Putamen (tissue), 1 donor: ENCODE measurements around the gene NUBPL.
"Not testable (repeated sequence)": the region's sequence is repeated elsewhere in the genome, so short reads cannot be mapped to it uniquely, and the experiment has no call there.

ENCODE experiments used
- DNase-seq: peaks from one replicate; pipeline ENCODE4 v3.0.0-alpha.2; 2016; ENCODE audit warnings: low spot score

The NUBPL gene

GRCh38 chr14:31578792-31579501 is 17.7 kb downstream of the NUBPL start:
- DNase-seq, result no peak

GRCh38 chr14:31580234-31580633 is 19.0 kb downstream of the NUBPL start:
- DNase-seq, result no peak

- peak; percentile 39 for DNase-seq
Observed at GRCh38 chr14:31582286-31582691, 21.1 kb downstream of the NUBPL start.

- no peak for DNase-seq
Observed at GRCh38 chr14:31582836-31583452, 21.7 kb downstream of the NUBPL start.

- no peak for DNase-seq
Observed at GRCh38 chr14:31590206-31590605, 29.0 kb downstream of the NUBPL start.

- no peak for DNase-seq
Observed at GRCh38 chr14:31592122-31592521, 30.9 kb downstream of the NUBPL start.

- DNase-seq, result no peak
Observed at GRCh38 chr14:31592631-31593030, 31.4 kb downstream of the NUBPL start.

GRCh38 chr14:31596342-31597095 is 35.3 kb downstream of the NUBPL start:
- DNase-seq, result no peak

- DNase-seq, result no peak
Observed at GRCh38 chr14:31605702-31606101, 44.5 kb downstream of the NUBPL start.

- DNase-seq, result no peak
Observed at GRCh38 chr14:31611778-31612433, 50.7 kb downstream of the NUBPL start.

GRCh38 chr14:31613188-31613587 is 52.0 kb downstream of the NUBPL start:
- no peak for DNase-seq

GRCh38 chr14:31618884-31619283 is 57.7 kb downstream of the NUBPL start:
- not testable (repeated sequence) for DNase-seq

GRCh38 chr14:31619440-31619839 is 58.2 kb downstream of the NUBPL start:
- no peak for DNase-seq

GRCh38 chr14:31620898-31621297 is 59.7 kb downstream of the NUBPL start:
- not testable (repeated sequence) for DNase-seq

- DNase-seq, result no peak
Observed at GRCh38 chr14:31622060-31622459, 60.9 kb downstream of the NUBPL start.

GRCh38 chr14:31652900-31653299 is 91.7 kb downstream of the NUBPL start:
- DNase-seq, result not testable (repeated sequence)

GRCh38 chr14:31657917-31658316 is 96.7 kb downstream of the NUBPL start:
- no peak for DNase-seq

- DNase-seq, result no peak
Observed at GRCh38 chr14:31659278-31659677, 98.1 kb downstream of the NUBPL start.

GRCh38 chr14:31660191-31660590 is 99.0 kb downstream of the NUBPL start:
- no peak for DNase-seq

- DNase-seq, result no peak
Observed at GRCh38 chr14:31660728-31661127, 99.5 kb downstream of the NUBPL start.

- DNase-seq, result no peak
Observed at GRCh38 chr14:31668348-31668747, 107.1 kb downstream of the NUBPL start.

GRCh38 chr14:31672709-31673108 is 111.5 kb downstream of the NUBPL start:
- no peak for DNase-seq

- no peak for DNase-seq
Observed at GRCh38 chr14:31677052-31677451, 115.8 kb downstream of the NUBPL start.
